Neural progenitor cell (in vitro differentiated cells): ENCODE data around the gene CNOT11. TPM values are rescaled to one million over a fixed set of nuclear protein-coding genes. Genes with fewer than 3 reads are reported as not detected.
A peak's percentile ranks its signal among the peaks of the same experiment; 100 is the strongest.

Source experiments
- DNase-seq: peaks from one replicate; pipeline ENCODE4 v3.0.0-alpha.2; 2016; ENCODE audit warnings: low spot score
- H2AFZ ChIP-seq: fragments of 200-600 bp; sonication (generic); replicated peaks from 2 replicates; pipeline ENCODE4 v1.6.1; 2016; ENCODE audit warnings: antibody characterized with exemption
- H3F3A ChIP-seq: fragments of 200-600 bp; sonication (generic); 2 replicates; pipeline ENCODE4 v1.6.1; 2016; ENCODE audit warnings: antibody characterized with exemption, low read depth
- H3K27ac ChIP-seq: fragments of 200-600 bp; sonication (generic); 2 replicates; pipeline ENCODE4 v1.5.1; 2016; ENCODE audit warnings: mild to moderate bottlenecking
- H3K27me3 ChIP-seq: fragments of 200-600 bp; sonication (generic); 2 replicates; pipeline ENCODE4 v1.6.1; 2016; ENCODE audit warnings: mild to moderate bottlenecking, moderate library complexity
- H3K36me3 ChIP-seq: fragments of 200-600 bp; sonication (generic); 2 replicates; pipeline ENCODE4 v1.5.1; 2016
- H3K4me1 ChIP-seq: fragments of 200-600 bp; sonication (generic); 2 replicates; pipeline ENCODE4 v1.6.1; 2016; ENCODE audit warnings: mixed run types
- H3K4me2 ChIP-seq: fragments of 200-600 bp; sonication (generic); 2 replicates; pipeline ENCODE4 v1.6.1; 2016
- H3K4me3 ChIP-seq: fragments of 200-600 bp; sonication (generic); 2 replicates; pipeline ENCODE4 v1.5.1; 2016
- H3K79me2 ChIP-seq: fragments of 200-600 bp; sonication (generic); 2 replicates; pipeline ENCODE4 v1.6.1; 2016; ENCODE audit warnings: low read depth
- H3K9ac ChIP-seq: fragments of 200-600 bp; sonication (generic); 2 replicates; pipeline ENCODE4 v1.6.1; 2016
- H3K9me3 ChIP-seq: fragments of 200-600 bp; sonication (generic); 2 replicates; pipeline ENCODE4 v1.5.1; 2016; ENCODE audit warnings: low read depth
- H4K20me1 ChIP-seq: fragments of 200-600 bp; sonication (generic); 2 replicates; pipeline ENCODE4 v1.6.1; 2016; ENCODE audit warnings: low read depth
- H3K27ac Mint-ChIP-seq: 3 replicates; pipeline ENCODE4 v1.8.0; 2021; ENCODE audit warnings: mixed read lengths
- H3K27me3 Mint-ChIP-seq: 2 replicates; pipeline ENCODE4 v1.8.0; 2022; ENCODE audit warnings: low read depth, mild to moderate bottlenecking, inconsistent platforms, moderate library complexity, mixed read lengths; ENCODE audit not compliant: insufficient read depth
- H3K36me3 Mint-ChIP-seq: 3 replicates; pipeline ENCODE4 v1.8.0; 2021; ENCODE audit warnings: mixed read lengths
- H3K4me1 Mint-ChIP-seq: 3 replicates; pipeline ENCODE4 v1.8.0; 2021; ENCODE audit warnings: mixed read lengths
- H3K4me3 Mint-ChIP-seq: 3 replicates; pipeline ENCODE4 v1.8.0; 2021; ENCODE audit warnings: mild to moderate bottlenecking, moderate library complexity, mixed read lengths
- H3K9me3 Mint-ChIP-seq: 3 replicates; pipeline ENCODE4 v1.8.0; 2020; ENCODE audit warnings: mixed read lengths
- EZH2 ChIP-seq: fragments of 200-600 bp; sonication (generic); IDR thresholded peaks from 2 replicates; pipeline ENCODE4 v1.6.1; 2017; ENCODE audit warnings: antibody characterized with exemption, mild to moderate bottlenecking, moderate library complexity
- EZH2phosphoT487 ChIP-seq: fragments of 200-600 bp; sonication (generic); IDR thresholded peaks from 2 replicates; pipeline ENCODE4 v1.6.1; 2017; ENCODE audit warnings: antibody characterized with exemption
- total RNA-seq: library from RNA; depleted of rRNA; stranded (reverse); fragments of >200 nt; gene quantifications from 2 replicates; pipeline ENCODE4 v1.2.3, GENCODE V29; 2015; ENCODE audit warnings: low replicate concordance
- TF ChIP-seq, protein P1 (sequence below): fragments of 200-600 bp; sonication (generic); IDR thresholded peaks from 2 replicates; pipeline ENCODE4 v1.5.1; 2017; ENCODE audit warnings: antibody characterized with exemption, mild to moderate bottlenecking

CNOT11 gene
- total RNA-seq, 1 donor from 2014 or later: 39.0 TPM

DNA sequence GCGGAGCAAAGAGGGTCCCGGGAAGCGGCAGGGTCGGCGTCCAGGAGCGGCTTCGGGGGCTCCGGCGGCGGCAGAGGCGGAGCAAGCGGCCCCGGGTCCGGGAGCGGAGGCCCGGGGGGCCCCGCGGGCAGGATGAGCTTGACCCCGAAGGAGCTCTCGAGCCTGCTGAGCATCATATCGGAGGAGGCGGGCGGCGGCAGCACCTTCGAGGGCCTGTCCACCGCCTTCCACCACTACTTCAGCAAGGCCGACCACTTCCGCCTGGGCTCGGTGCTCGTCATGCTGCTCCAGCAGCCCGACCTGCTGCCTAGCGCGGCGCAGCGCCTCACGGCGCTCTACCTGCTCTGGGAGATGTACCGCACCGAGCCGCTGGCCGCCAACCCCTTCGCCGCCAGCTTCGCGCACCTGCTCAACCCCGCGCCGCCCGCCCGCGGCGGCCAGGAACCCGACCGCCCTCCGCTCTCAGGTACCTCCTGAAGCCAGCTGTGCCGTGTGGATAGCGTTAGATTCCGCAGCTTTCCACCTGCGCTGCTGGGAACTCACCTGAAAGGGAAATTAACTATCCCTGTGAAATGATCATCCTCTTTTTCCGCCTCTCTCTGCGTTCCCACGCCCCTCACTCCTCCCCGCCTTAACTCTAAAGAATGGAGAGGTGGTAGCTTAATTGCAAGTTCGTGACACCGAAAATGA, 472 bp downstream of the CNOT11 start:
- peak overlapping the region; percentile 61 for H3K27ac Mint-ChIP-seq

GRCh38 chr2:101253703-101254450, 1.2 kb downstream of the CNOT11 start:
- Mint-ChIP-seq H3K27ac (peak overlapping the region; percentile 61), H3K36me3 (peaks cover 19% of the 10 kb centered on the region), H3K4me1 (peaks cover 25% of the 10 kb centered on the region), H3K27me3 (peaks cover 5% of the 10 kb centered on the region), H3K4me3 (peak overlapping the region; percentile 97), H3K9me3 (no peaks in the 10 kb centered on the region)
- peak; percentile 7 for DNase-seq
- Histone ChIP-seq H2AFZ (peak overlapping the region; percentile 92), H3K9ac (peak overlapping the region; percentile 72), H3K9me3 (no peaks in the 10 kb centered on the region), H3K79me2 (peaks cover 37% of the 10 kb centered on the region), H3K27ac (no peak overlapping the region), H3K27me3 (no peaks in the 10 kb centered on the region), H3K36me3 (no peaks in the 10 kb centered on the region), H4K20me1 (peaks cover 17% of the 10 kb centered on the region), H3K4me3 (peak overlapping the region; percentile 91), H3K4me1 (peaks cover 17% of the 10 kb centered on the region), H3F3A (peaks cover 13% of the 10 kb centered on the region), H3K4me2 (peak overlapping the region; percentile 98)
- TF ChIP-seq EZH2phosphoT487 (no peak), EZH2 (no peak)
- TF ChIP-seq, protein P1, sequence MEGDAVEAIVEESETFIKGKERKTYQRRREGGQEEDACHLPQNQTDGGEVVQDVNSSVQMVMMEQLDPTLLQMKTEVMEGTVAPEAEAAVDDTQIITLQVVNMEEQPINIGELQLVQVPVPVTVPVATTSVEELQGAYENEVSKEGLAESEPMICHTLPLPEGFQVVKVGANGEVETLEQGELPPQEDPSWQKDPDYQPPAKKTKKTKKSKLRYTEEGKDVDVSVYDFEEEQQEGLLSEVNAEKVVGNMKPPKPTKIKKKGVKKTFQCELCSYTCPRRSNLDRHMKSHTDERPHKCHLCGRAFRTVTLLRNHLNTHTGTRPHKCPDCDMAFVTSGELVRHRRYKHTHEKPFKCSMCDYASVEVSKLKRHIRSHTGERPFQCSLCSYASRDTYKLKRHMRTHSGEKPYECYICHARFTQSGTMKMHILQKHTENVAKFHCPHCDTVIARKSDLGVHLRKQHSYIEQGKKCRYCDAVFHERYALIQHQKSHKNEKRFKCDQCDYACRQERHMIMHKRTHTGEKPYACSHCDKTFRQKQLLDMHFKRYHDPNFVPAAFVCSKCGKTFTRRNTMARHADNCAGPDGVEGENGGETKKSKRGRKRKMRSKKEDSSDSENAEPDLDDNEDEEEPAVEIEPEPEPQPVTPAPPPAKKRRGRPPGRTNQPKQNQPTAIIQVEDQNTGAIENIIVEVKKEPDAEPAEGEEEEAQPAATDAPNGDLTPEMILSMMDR: no peak

More for the DNA sequence above, 472 bp downstream of the CNOT11 start:
- Histone ChIP-seq H3K36me3 (no peaks in the 10 kb centered on the region), H3F3A (peaks cover 13% of the 10 kb centered on the region), H3K9ac (peak overlapping the region; percentile 72), H2AFZ (peak overlapping the region; percentile 92), H4K20me1 (peaks cover 17% of the 10 kb centered on the region), H3K27me3 (no peaks in the 10 kb centered on the region), H3K27ac (peak overlapping the region; percentile 62), H3K4me2 (peak overlapping the region; percentile 98), H3K4me3 (peak overlapping the region; percentile 91), H3K4me1 (peaks cover 17% of the 10 kb centered on the region), H3K9me3 (no peaks in the 10 kb centered on the region), H3K79me2 (peaks cover 37% of the 10 kb centered on the region)
- Mint-ChIP-seq H3K9me3 (peaks cover 3% of the 10 kb centered on the region), H3K27me3 (peaks cover 5% of the 10 kb centered on the region), H3K4me3 (peak overlapping the region; percentile 97), H3K4me1 (peaks cover 25% of the 10 kb centered on the region), H3K36me3 (peaks cover 14% of the 10 kb centered on the region)
- peak; percentile 72 for DNase-seq
- no peak for TF ChIP-seq EZH2phosphoT487
- TF ChIP-seq, protein P1: no peak
- no peak for TF ChIP-seq EZH2

DNA sequence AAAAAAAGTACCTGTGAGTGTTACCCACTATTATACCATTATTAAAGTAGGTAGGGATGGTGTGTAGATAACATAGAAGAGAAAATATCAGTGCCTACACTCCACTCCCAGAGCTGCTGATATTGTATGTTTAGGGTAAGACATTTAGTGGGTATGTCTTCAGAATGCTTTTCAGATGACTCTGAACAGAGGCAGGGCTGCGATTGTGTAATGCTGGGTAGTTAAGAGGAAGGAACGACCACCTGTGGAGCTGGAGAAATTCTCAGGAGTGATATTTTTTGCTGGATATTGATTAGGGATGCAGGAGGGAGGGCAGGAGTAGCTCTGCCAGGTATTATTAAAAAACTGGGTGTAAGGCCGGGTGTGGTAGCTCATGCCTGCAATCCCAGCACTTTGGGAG, 2.8 kb downstream of the CNOT11 start:
- no peak overlapping the region for H3K27ac ChIP-seq
- TF ChIP-seq EZH2phosphoT487: no peak
- TF ChIP-seq, protein P1: no peak
- TF ChIP-seq EZH2: no peak
- no peak overlapping the region for H3K4me3 ChIP-seq
- Mint-ChIP-seq H3K27me3 (peaks cover 5% of the 10 kb centered on the region), H3K36me3 (peaks cover 23% of the 10 kb centered on the region), H3K4me1 (peaks cover 25% of the 10 kb centered on the region), H3K9me3 (peaks cover 2% of the 10 kb centered on the region), H3K4me3 (peak overlapping the region; percentile 7), H3K27ac (no peak overlapping the region)
- DNase-seq: no peak
- H3K4me1 ChIP-seq: peaks cover 17% of the 10 kb centered on the region
- H3K9me3 ChIP-seq: no peaks in the 10 kb centered on the region
- peaks cover 13% of the 10 kb centered on the region for H3F3A ChIP-seq
- no peaks in the 10 kb centered on the region for H3K36me3 ChIP-seq
- no peaks in the 10 kb centered on the region for H3K27me3 ChIP-seq
- no peak overlapping the region for H3K9ac ChIP-seq
- H4K20me1 ChIP-seq: peaks cover 17% of the 10 kb centered on the region
- no peak overlapping the region for H3K4me2 ChIP-seq
- no peak overlapping the region for H2AFZ ChIP-seq
- H3K79me2 ChIP-seq: peaks cover 42% of the 10 kb centered on the region
